ENCODE measurements around the gene NPEPL1.
A peak's percentile ranks its signal among the peaks of the same experiment; 100 is the strongest.

NPEPL1 gene

GRCh38 chr20:58658760-58659159 lies 33.8 kb upstream of the NPEPL1 start:
- DNase-seq, result no peak

DNA sequence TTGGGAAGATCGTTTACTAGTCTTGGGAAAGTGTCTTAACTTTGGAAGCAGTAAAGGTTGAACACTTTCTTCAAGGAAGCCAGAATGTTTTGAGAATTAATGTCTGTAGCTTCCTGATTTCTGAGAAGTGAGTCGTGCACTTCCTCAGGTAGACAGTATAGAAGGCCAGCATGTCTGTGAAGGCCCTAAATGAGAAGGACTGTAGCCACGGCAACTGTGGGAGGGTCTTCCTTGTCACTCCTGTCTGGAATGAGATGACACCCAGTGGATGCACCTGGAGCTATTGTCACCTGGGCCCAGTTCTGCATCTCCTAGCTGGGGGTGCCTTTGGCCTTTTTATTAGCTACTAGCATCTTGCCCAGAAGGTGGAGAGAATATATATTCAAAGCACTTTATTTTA lies 32.8 kb upstream of the NPEPL1 start:
- no peak for DNase-seq

DNA sequence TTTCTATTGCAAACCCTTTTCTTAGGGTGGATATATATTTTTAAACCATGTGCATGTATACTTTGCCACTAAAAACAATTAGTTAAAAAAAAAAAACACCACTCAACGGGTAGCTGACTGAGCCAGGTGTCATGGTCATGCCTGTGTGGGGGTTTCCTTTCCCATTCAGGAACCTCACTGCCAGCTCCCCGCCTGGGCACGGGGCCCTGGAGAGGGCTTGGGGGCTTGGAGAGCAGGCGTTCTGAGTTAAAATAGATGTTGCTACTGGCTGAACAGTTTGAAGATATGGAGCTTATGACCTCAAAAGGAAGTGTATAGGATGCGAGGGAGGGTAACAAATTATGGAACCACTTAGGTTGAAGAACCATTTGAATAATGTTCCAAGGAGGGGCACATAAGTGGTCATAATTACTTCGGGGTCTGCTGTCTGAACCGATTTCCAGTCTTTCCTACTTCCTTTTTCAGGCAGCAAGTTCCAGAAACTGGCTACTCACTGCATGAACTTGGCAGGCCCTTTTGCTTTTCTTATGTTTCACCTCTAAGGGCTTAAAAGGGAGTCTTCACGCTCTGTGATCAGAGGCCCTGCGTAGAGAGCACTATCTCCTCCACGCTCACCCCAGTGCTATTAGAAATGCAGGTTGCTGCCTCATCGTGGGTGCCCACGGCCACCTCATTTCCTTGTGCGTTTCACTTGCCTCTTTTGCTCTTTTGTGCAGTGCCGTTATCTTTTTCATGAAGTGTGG lies 31.6 kb upstream of the NPEPL1 start:
- DNase-seq, result no peak

- DNase-seq, result no peak
These were observed 30.8 kb upstream of the NPEPL1 start for GRCh38 chr20:58661598-58662473.

DNA sequence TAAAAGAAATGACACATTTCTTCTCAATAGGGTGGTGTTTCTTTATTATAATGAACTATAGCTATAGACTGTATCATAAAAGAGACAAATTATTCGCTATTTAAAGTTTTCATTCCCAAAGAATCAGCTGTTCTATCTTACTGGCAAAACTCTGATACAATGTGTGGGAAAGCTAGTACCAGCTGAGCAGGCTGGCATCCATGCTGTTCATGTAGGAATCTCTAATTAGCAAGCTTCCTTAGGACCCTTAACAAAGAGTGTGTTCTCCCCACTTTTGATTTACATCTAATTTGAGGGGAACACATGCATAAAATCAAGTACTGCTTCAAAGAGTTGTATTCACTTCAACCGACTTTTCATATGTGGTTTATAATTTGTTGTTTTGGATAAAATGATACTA lies 28.3 kb upstream of the NPEPL1 start:
- DNase-seq, result no peak

DNA sequence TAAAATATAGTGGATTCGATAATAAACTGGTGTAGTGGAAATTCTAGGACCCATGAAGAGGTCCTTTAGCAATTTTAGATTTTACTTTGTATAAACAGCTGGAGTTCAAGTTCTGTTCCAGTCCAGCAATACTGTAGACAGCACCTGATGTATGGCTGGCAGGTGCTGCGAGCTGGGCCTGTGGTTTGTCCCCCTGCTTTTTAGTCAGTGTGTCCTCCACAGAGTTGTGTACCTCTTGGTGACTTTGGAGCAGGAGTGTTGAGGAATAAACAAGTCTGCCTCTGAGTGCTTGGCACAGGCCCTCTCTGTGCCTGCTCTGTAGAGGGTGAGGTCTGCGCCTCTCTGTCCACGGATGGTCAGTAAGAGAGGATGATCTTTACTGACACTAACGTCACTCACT lies 27.7 kb upstream of the NPEPL1 start:
- no peak for DNase-seq

- no peak for DNase-seq
These were observed 27.0 kb upstream of the NPEPL1 start for GRCh38 chr20:58665606-58666005.

DNA sequence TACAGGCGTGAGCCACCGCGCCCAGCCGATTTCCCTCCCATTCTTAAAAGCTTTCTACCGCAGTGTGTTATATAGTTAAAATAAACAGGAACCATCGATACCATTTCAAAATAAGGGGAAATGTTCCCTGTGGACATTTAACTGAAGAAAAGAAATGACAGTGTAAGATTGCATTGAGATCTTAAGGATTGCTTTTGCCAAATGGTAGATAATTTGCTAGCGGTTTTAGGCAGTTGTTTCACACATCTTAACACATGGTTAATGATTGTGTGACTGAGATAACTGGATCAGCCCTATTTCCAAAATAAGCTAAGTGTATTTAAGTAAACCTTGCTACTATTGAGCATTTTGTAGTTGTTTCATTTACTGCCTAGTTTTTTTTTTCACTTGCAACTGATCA lies 25.9 kb upstream of the NPEPL1 start:
- DNase-seq, result no peak

GRCh38 chr20:58667975-58668374 lies 24.6 kb upstream of the NPEPL1 start:
- DNase-seq, result no peak

GRCh38 chr20:58668901-58669286 lies 23.7 kb upstream of the NPEPL1 start:
- no peak for DNase-seq

DNA sequence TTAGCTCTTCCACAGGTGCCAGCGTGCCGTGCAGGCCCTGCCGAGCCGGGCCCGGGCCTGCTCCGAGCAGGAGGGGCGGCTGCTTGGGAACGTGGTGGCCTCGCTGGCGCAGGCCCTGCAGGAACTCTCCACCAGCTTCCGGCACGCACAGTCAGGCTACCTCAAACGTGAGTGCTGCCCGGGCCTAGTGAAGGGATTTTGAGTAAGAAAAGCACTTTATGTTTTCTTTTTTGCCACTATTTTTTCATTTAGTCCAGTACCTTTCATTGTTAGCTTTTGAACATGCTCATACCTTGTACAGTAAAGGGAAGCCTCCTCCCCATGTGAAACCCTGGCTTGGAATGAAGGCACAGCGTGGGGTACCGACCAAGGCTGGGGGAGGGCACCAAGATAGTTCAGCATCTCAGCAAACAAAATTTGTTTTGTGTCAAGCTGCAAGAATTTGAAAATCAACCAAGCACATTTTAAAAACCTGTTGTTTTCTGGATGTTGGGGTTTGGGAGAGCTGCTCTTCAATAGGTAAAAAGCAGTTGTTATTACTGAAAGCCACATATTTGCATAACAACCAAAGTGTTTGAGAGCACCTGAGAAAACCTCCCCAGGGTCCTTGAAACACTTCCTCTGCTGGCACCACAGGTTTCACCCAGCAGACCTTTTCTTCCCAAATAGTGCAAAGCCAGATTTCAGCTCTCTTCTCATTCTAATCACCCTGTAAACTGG lies 23.2 kb upstream of the NPEPL1 start:
- DNase-seq, result peak; percentile 25

DNA sequence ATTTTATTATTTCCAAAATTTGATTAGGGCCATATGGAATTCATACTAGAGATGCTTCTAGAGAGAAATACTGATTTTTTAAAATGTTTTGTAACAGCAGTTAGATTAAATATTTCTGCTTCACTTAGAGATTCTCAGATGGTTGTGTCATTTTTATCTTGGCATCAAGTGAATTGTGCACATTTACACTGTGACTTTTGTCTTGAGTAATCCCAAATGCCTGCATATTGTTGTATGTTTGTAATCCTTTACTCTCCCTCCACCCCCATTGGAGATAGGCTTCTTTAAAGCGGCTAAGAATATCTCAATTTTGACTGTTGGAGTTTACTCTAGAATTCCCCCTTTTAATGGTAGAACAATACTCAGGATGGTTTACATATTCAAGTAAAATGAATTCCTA lies 22.5 kb upstream of the NPEPL1 start:
- no peak for DNase-seq

GRCh38 chr20:58670659-58671058 lies 21.9 kb upstream of the NPEPL1 start:
- DNase-seq, result no peak

DNA sequence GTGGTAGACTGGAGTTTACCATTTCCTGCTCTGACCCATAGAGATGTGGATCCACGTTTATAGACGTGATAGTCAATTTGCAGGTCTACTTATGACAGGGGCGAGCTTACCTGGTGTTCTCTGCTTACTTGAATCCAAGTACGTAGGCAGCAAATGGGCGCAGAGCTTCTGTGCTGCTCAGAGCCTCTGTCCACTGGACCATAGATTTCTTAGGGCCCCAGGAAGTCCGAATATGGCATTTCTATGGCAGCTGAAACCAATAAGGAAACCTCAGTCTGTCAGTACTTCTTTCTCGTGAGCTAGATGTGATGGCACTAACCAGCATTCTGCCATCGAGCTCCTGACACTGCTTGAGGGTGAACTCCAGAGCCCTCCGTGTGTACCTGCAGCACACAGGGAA lies 19.5 kb upstream of the NPEPL1 start:
- no peak for DNase-seq

- DNase-seq, result no peak
These were observed 17.4 kb upstream of the NPEPL1 start for GRCh38 chr20:58675146-58675584.

GRCh38 chr20:58675641-58676040 lies 17.0 kb upstream of the NPEPL1 start:
- DNase-seq, result no peak

GRCh38 chr20:58676161-58676560 lies 16.4 kb upstream of the NPEPL1 start:
- no peak for DNase-seq

- no peak for DNase-seq
These were observed 15.5 kb upstream of the NPEPL1 start for GRCh38 chr20:58677079-58677604.

- DNase-seq, result no peak
These were observed 14.8 kb upstream of the NPEPL1 start for GRCh38 chr20:58677808-58678207.

DNA sequence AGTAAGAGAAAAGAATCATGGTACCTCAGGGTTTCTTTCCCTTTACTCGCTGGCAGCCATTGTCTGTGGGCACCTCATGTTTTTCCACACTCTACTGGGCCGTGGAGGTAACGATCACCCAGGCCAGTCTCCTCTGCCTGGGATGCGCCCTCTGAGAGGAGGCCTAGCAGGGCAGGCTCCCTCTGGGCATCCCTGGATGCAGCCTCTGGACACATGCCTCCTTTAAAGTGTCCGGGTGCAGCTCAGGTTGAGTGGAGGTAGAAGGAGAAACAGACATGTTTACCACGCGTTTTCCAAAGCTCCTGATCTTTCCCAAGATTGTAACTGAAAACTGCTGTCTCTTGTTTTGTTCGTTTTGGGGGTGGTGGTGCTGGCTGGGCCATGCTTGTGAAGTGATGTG lies 13.8 kb upstream of the NPEPL1 start:
- no peak for DNase-seq

- DNase-seq, result no peak
These were observed 9.7 kb upstream of the NPEPL1 start for GRCh38 chr20:58682656-58683531.

GRCh38 chr20:58684291-58684690 lies 8.3 kb upstream of the NPEPL1 start:
- DNase-seq, result no peak

All from NCI-H1436 (cell line).